ELR (cell line): ENCODE data around the gene FKBP5.
A peak's percentile ranks its signal among the peaks of the same experiment; 100 is the strongest.
"Not testable (repeated sequence)": the region's sequence is repeated elsewhere in the genome, so short reads cannot be mapped to it uniquely, and the experiment has no call there.

Experiments
- DNase-seq: peaks from one replicate; pipeline ENCODE4 v3.0.0-alpha.2; 2015; ENCODE audit warnings: low read depth

FKBP5 gene

DNA sequence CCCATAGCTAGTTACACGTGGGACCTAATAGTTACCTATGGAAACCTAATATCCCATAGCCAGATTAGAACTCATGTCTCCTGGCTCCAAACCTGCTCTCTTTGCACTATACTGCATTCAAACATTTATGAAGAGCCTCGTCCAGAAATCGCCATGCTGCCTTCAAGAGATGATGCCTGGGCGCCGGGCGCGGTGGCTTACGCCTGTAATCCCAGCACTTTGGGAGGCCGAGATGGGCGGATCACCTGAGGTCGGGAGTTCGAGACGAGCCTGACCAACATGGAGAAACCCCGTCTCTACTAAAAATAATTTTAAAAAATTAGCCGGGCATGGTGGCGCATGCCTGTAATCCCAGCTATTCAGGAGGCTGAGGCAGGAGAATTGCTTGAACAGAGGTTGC, 1.3 kb upstream of the FKBP5 start:
- DNase-seq, result not testable (repeated sequence)

DNA sequence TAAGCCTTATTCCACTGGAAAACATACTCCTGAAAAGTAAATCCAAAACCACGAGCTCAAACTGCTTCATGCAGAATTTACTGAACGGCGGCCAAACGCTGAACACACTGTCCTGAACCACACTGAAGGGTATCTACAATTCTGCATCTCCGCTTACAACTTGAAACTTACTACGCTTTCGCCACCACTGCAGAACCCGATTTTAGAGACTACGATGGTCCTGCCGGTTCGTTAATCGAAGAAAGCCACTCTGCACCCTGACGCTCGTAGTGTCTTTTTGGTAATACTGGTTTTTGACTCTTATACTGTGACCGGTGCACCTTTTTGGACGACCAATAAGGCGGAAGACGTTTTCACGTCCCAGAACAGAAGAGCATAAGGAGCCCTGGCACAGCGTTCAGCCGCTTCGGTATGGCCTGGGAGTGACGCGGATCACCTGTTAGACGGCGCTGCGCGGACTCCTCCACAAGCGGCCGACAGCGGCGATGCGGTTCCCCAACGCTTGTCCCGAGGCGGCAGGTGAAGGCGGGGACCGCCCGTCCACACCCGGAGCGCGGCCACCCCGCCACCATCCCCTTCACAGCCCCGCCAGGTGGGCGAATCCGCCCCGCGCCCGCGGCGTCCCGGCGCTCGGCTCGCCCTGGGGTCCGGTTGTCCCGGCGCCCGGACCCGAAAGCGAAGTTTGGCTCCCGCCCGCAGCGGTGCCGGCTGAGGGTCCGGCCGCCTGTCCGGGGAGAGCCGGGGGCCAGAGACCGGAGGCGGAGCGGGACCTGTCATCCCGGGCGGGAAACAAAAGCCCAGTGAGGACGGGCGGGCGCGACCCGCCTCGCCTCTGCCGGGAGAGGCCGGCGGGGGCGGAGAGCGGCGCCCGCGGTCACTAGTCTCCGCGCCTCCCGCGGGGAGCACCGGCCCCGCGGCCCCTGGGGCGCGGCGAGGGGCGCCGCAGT, 784 bp downstream of the FKBP5 start:
- DNase-seq, result peak; percentile 72

DNA sequence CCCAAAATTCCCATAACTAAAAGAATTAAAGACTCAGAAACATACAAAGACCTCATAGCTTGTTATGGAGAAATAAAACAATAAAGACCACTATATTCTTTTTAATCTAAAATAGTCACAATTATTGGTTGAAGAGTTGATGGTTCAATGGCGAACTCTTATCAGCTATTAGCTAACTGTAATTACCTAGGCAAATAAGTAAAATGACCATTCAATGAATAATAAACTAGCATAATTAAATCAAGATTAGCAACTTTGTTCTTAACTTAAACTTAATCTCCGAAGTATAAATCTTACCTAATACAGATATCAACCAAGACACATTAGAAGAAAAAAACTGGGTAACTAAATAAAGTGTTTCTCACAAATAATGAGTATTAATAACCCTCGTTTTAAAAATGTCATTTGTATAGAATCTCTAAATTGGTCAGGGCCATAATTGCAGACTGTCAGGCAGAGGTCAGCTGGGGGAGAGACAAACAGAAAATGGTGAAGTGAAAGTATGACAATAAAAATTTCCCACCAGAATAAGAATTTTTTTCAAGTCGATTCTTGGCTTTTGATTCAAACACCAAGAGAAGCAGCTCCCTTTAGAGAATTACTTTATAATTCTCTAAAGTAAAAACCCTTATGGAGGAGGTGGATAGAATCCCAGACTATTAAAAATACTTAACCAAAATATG, 1.7 kb downstream of the FKBP5 start:
- peak; percentile 13 for DNase-seq

- DNase-seq, result no peak
Observed at GRCh38 chr6:35686436-35686835, 2.3 kb downstream of the FKBP5 start.

GRCh38 chr6:35683267-35683666, 5.4 kb downstream of the FKBP5 start:
- DNase-seq, result no peak

- no peak for DNase-seq
Observed at GRCh38 chr6:35681298-35681697, 7.4 kb downstream of the FKBP5 start.

GRCh38 chr6:35679399-35679798, 9.3 kb downstream of the FKBP5 start:
- no peak for DNase-seq

DNA sequence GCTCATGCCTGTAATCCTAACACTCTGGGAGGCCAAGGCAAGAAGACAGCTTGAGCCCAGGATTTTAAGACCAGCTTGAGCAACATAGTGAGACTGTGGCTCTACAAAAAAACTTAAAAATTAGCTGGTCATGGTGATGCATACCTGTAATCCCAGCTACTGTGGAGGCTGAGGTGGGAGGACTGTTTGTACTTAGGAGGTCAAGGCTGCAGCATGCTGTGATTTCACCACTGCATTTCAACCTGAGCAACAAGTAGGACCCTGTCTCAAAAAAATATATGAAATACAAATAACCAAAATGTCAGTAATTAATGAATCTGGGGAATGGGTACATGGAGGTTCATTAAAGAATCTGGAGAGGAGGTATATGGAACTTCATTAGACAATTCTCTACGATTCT, 9.9 kb downstream of the FKBP5 start:
- DNase-seq, result no peak

GRCh38 chr6:35678021-35678654, 10.6 kb downstream of the FKBP5 start:
- peak; percentile 50 for DNase-seq

DNA sequence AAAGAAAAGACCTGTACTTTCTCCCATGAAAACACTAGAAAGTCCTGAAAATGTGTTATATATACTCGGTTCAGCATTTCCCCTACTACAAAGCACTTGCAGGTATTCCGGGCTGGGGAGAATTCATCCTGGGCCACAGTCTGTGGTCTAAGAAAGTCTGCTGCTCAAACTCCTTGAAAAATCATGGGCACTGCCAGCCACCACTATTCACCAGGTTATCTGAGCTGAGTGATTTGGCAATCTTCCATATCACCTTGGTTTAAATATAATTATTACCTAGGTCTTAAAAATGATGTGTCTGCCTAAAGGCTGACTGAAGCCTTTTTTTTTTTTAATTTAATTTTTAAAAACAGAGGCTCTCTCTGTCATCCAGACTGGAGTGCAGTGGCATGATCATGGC, 11.3 kb downstream of the FKBP5 start:
- DNase-seq, result no peak

DNA sequence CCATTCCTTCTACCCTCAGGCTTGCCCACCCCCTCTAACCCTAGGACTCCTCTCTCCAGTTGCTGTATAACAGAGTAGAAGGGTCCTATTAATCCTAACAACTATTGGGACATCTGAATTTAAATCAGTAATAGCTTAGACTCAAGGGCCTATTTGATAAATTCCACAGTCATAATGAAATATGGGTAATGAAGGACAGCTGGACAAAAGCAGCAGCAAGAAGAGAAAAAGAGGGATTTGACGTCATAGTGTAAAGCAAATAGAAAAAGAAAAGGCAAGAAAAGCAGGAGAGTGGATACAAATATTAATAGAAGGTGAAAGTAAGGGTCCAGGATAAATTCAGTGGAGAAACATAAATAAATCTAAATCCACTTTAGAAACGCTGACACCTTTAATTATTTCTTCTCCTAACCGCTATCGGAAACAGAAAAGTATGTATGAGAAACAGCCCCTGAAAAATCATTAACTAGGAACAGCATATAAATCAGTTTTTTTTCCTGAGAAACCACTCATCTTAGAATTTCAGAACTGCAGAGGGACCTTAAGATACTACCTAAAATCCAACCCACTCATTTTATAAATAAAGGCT, 12.8 kb downstream of the FKBP5 start:
- no peak for DNase-seq

DNA sequence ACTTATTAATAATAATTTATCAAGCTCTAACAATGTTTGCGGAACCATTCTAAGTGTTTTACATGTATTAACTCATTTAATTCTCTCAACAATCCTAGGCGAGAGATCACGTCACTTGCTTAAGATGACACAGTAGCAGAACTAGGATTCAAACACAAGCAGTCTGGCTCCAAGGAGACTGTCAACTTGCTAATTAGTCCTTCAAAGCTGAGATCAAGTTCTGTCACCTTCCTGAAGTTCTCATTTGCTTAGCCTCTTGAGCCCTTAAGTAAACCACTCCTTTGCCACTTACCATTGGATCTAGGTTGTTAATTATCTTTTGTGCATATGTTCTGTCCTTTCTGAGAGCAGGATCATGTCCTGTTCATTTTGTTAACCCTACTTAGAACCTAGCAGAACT, 14.1 kb downstream of the FKBP5 start:
- DNase-seq, result no peak

DNA sequence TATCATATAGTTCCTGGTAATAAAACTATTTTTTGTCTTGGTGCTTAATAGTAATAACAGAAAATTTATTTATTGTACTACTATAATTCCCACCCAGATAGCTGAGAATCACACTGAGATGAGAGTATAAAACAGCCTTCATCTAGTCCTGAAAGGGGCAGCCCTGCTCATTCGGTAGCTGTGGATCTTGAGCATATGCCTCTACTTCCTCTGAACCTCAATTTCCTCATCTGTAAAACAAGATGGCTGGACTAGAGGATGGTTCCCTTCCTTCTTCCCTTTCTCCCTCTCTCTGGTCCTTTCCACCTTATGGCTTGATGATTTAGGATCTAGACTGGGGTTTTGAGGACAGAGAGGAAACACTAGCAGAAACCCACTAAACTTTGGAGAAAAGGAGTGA, 15.0 kb downstream of the FKBP5 start:
- DNase-seq, result no peak

DNA sequence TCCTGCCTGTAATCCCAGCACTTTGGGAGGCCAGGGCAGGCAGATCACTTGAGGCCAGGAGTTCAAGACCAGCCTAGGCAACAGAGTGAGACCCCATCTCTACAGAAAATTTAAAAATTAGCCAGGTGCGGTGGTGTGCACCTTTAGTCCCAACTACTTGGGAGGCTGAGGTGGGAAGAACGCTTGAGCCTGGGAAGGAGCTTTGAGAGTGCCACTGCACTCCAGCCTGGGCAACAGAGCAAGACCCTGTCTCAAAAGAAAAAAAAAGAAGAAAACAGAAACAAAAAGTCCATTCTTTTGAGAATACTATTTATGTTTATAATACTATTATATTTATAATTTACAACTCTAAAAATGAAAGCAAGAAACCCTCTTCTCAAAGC, 15.4 kb downstream of the FKBP5 start:
- not testable (repeated sequence) for DNase-seq

GRCh38 chr6:35670453-35670852, 18.3 kb downstream of the FKBP5 start:
- not testable (repeated sequence) for DNase-seq

- peak; percentile 73 for DNase-seq
Observed at GRCh38 chr6:35669451-35670045, 19.2 kb downstream of the FKBP5 start.

GRCh38 chr6:35668744-35669450, 19.8 kb downstream of the FKBP5 start:
- DNase-seq, result peak; percentile 65

DNA sequence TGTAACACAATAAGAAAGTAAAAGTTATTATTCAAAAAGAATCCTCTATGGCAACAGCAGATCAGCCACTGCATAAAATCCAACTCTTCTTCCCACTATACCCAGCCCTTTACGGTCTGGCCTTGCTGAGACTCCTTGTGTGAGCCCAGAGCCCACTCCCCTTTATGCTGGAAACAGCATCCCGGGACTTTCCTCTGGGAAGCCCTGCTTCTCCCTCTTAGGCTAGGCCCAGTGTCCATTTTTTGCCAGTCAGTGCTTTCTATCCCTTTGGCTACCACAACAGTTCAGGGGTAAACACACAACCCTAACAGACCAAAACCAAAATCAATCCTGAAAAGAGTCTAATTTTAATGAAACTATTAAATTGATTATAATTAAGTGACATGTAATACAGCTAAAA, 20.6 kb downstream of the FKBP5 start:
- DNase-seq, result peak; percentile 30

DNA sequence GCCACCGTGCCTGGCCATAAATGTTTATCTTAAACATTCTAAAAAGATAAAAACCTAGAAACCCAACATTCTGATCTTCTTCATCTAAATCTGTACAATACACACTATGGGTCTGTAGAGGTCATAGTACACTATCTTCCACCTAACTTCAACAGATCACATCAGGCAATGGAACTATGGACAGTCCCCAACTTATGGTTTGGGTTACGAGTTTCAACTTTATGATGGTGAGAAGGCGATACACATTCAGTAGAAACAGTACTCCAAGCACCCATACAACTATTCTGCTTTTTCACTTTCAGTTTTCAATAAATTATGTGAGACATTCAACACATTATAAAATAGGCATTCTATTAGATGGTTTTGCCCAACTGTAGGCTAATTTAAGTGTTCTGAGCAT, 23.1 kb downstream of the FKBP5 start:
- DNase-seq, result no peak

DNA sequence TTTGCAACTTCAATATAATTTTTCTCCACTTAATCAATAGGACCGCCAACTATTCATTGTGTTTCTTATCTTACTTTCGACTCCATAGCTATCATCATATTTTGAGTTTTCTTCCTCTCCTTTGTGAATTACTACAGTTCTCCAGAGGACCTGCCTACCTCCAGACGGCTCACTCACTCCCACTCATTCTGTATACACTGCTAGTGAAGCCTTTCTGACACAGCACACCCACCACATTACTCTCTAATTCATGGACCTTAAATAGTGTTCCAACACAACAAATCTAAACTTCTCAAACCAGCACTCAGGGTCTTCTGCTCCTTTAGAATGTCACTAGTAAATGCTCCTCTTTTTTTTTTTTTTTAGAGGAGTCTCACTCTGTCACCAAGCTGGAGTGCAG, 23.8 kb downstream of the FKBP5 start:
- peak; percentile 30 for DNase-seq

DNA sequence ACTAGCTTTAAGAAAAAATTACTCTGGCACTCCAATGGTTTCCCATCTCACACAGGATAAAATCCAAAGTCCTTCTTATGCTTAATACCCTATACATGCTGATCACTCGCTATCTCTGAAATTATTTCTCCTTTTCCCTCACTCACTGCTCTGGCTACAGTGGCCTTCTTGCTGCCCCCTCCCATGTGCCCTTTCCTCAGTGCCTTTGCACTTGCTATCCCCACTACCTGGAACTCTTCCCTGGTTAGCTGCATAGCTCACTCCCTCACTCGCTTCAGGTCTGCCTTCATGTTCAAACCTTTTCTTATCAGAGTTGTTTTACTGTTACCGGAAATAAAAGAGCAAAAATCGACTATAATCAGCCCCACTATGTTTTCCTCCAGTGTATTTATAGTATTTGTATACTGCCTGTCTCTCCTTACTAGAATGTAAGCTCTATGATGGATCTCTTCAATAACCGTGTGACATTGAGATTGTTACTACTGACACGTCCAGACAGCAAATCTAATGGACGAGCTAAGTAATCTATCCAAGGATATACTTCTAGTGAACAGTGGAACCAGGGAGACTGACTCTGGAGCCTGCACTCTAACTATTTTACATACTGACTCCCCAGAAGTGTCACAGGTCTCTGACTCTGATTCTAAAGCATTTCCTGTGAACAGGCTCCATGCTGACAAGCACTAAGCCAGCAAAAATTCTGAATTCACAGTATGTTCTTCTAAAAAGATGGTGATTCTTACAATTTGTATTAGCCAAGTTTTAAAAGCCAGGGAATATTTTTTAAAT, 25.1 kb downstream of the FKBP5 start:
- peak; percentile 90 for DNase-seq
